HPDE6-E6E7 (cell line): ENCODE measurements around the gene HNRNPAB.
"Not testable (repeated sequence)": the region's sequence is repeated elsewhere in the genome, so short reads cannot be mapped to it uniquely, and the experiment has no call there.

Experiments used
- DNase-seq: peaks from one replicate; pipeline ENCODE4 v3.0.0; 2011; ENCODE audit warnings: missing footprints; ENCODE audit errors: extremely low spot score

Gene HNRNPAB

DNA sequence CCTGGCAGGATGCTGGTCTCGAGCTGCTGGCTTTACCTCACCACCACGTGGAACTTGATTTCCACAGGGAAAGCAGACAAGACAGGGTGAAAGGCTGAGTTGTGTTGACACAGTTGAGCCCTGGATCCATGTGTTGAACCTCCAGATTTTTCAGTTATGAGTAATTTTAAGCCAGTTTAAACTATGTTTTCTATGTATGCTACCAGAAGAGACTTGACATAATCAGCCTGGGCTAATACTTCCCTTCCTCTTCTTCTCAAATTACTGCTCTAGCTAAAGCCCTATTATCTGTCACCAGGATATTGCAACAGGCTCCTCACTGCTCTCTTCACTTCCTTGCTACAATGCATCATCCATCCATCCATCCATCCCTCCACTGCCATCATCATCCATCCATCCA, 40.2 kb downstream of the HNRNPAB start:
- no peak for DNase-seq

DNA sequence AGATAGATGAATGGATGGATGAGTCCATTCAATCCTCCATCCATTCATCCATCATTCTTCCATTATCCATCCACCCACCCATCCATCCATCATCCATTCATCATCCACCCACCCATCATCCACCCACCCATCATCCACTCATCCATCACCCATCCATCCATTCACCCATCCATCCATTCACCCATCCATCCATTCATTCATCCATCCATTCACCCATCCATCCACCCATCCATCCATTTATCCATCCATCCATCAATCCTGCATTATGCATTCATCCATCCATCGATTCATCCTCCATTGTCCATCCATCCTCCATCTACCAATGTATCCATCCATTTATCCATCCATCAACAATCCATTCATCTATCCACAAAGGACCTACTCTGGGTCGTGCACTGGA, 41.1 kb downstream of the HNRNPAB start:
- no peak for DNase-seq

DNA sequence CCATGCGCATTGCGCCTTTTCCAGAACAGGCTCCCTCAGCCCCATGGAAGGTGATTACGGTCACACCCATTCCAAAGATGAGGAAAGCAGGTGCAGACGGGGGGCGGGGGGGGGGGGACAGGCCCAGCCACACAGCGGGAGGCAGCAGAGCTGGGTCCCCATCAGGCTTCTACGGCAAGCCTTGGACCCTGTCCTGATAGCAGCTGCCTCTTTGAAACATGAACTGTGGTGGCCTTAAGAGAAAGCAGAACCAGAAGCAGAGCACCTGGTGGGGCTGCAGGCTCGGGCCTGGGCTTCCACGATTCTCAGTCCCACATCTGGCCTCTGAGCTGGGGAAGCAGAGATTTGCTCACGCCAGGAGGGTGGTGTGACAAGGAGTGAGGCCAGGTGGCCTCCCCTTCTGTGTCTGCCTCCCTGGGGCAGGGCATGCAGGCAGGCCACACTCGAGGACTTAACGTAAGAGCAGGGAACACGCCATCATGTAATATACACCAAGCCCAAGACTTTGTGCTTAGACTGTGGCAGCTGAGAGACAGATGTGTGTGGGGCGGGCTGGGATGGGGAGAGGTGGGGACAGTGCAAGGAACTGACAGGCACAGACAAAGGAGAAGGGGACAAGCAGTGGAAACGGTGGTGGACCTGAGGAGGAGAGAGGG, 42.4 kb downstream of the HNRNPAB start:
- DNase-seq = no peak

DNA sequence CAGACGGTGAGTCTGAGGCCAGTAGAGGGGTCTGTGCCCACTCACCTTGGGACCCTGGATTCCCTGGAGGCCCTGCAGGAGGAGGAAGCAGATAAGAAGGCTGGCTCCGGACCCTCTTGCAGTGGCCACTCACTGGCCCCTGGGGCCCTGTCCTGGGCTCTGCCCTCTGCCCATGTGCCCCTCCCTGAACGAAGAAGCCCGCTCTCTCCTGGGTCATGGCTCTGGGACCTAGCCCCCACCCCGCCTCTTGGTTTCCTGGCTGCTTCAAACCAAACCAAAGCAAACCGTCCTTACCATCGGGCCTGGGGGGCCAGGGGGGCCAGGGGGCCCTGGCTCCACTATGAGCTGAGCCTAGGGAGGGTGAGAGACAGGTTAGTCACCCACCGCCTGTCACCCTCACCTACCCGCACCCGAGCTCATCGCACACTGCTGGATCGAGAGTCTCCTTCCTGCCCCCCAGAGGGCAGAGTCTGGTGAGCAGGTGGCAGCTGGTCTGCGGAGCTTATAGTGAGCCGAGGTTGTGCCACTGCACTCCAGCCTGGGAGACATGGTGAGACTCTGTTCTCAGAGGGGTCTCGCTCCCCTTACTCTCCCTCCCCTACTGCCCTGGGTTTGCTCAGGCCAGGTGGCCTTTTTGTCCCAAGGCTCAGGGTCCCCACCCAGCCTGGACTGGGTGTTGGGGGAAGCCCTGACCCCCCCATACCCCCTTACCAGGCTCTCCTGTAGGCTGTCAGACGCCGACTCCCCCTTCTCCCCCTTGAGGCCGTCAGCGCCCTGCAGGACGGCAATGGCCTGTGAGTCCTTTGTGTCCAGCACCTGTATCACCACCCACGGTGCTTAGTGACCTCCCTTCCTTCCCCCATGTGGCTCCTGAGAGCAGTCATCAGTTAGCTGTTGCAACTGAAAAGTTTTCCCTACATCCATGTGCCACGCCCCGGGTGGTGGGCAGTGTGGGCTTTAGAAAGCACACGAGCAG, 43.4 kb downstream of the HNRNPAB start:
- no peak for DNase-seq

DNA sequence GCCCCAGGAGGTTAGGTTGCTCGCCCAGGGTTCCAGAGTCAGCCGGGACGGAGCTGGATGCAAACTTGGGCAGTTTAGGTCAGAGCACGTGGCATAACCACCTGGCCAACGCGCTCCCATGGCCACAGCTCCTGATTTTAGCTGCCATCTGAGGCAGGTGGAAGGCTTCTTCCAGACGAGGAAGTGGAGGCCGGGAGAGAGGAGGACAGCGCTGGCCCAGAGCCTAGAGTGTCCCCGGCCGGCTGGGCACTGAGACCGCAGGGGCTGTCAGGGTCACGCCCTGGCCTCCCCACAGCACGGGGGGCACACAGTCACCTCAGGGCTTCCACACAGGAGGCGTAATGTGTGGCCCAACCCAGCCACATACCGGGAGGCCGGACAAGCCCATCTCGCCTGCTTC, 44.4 kb downstream of the HNRNPAB start:
- DNase-seq = no peak

DNA sequence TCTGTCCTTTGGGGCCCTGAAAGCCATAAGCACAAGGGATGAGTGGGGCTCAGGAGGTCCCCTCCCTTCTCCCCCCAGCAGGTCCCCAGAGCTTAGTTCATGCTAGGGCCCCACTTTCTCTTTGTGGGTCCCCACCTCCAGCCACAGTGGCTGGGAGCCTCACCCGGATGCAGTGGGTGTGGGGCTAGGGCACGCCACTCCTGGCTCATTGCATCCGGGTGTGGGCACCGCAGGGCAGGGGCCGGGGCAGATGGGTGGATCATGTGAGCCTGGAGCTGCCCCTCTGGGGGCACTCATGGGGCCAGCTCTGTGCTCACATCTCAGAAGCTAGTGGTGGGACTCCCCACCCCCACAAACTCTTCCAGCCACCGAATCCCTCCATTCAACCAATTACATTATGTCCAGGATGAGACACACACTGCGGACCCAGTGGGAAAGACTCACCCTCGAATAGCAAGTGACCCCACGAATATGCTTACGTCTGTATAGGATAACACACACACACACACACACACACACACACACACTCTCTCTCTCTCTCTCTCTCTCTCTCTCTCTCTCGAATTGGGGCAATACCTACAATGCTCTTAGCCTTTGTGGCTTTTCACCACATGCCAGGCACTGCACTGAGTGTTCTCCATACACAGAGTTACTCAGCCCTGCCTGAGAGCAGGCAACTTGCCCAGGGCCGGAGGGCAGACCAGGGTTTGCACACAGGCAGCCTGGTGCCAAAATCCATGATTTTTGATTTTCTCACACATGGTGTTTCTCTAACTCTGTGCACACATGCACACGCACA, 45.1 kb downstream of the HNRNPAB start:
- no peak for DNase-seq

DNA sequence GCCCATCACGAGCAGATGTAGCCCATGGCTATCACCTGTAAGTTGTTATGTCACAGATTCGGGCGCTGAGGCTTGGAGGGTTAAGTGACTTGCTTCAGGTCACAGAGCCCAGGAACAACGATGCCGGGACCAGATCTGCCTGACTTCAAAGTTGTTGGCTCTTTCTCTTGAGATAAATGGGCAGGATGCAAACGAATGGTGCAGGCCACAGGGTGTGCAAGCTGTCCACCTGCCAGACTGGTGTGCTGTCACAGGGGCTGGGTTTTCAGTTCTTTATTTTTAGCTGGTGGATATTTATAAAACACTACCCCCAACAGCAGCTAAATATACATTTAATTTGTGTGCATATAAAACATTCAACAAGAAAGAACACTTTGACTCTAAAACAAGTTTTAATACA, 45.9 kb downstream of the HNRNPAB start:
- no peak for DNase-seq

DNA sequence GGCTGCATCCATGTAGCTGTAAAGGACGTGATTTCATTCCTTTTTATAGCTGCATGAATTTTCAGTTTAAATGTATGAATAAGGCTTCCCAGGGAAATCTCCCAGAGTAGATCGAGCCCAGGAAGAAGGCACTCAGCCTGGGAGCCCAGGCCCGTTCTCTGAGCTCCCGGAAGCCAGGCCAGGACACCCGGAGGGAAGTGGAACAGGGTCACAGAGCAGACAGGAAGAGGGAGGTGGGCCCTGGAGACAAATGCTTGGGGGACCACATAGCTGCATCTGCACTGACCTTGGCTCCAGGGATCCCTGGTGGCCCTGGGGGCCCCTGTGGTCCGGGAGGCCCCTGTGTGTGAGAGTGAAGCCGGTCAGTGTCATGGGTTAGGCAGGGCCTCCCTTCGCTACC, 47.9 kb downstream of the HNRNPAB start:
- no peak for DNase-seq

DNA sequence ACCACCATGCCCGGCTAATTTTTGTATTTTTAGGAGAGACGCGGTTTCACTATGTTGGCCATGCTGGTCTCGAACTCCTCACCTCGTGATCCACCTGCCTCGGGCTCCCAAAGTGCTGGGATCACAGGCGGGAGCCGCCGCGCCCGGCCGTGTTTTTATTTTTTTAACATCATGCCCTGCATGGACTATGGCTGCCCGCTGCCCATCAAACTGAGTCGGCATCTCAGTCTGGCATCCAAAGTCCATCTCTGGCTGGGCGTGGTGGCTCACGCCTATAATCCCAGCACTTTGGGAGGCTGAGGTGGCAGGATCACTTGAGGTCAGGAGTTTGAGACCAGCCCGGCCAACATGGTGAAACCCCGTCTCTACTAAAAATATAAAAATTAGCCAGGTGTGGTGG, 49.3 kb downstream of the HNRNPAB start:
- not testable (repeated sequence) for DNase-seq

DNA sequence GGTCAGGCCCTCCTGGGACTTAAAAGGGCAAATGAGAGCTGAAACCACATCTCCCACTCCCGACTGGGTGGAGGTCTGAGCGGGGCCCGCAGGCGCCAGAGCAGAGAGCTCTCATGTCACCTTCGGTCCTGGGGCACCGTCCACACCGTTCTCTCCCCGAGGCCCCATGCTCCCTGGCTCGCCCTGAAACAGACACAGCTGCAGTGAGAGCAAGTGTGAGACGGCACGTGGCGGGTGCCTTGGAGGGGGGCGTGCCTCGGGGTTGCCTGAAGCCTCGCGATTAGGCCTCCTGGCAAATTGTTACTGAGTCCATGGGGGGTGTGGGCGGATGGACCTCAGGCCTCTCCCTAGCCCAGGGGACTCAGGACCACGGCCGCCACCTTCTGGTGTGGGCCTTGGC, 52.4 kb downstream of the HNRNPAB start:
- no peak for DNase-seq

DNA sequence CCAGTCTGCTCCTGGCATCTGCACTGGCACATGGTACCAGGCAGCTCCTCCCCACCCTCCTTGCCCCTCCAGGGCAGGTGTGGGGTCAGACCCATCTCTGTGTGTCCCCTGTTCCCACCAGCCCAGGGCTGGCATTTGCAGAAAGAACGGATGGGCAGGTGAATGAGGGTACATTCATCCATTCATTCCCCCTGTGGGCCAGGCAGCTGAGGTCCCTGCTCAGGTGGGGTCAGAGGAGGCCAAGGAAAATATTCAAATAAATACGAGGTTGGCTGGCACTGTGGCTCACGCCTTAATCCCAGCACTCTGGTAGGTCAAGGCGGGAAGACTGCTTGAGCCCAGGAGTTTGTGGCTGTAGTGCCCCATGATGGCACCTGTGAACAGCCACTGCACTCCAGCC, 53.3 kb downstream of the HNRNPAB start:
- no peak for DNase-seq

DNA sequence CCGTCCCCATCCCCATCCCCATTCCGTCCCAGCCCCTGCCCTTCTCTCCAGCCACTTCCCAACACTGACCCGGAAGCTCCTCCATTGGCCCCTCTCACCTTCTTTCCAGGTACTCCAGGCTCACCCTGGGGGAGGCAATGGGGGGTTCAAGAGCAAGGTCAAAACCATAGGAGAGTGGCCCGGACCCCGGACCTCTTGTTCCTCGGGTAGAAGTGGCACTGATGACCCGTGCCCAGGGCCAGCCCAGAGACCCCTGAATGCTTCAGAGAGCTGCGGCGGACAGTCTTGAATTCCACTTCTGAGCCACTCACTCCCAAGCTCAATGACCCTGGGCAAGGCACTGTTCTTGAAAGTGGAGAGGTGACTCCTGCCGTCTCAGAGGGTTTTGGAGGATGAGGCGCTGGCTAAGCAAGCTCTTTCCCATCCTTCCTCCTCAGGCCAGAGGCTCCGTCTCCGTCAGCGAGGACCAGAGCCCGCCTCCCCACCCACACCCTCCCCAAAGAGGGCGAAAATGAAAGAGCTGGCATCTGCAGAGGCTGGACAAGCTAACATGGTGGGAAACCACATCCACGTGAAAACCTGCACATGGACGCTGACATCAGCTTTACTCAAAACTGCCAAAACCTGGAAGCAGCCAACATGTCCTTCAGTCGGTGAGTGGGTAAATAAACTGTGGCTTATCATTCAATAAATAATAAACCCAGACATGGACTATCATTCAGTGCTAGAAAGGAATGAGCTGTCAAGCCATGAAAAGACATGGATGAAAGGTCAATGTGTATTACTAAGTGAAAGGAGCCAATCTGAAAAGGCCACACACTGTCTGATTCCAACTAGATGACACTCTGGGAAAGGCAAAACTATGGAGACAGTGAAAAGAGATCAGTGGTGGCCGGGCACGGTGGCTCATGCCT, 55.5 kb downstream of the HNRNPAB start:
- DNase-seq = no peak
